GM10847 (cell line): ENCODE measurements around the gene ERN1.

Source experiments
- POLR2A ChIP-seq: IDR thresholded peaks from 2 replicates; pipeline ENCODE4 v1.6.1; 2011; ENCODE audit not compliant: insufficient read length; ENCODE audit errors: extremely low read depth

Gene ERN1

DNA sequence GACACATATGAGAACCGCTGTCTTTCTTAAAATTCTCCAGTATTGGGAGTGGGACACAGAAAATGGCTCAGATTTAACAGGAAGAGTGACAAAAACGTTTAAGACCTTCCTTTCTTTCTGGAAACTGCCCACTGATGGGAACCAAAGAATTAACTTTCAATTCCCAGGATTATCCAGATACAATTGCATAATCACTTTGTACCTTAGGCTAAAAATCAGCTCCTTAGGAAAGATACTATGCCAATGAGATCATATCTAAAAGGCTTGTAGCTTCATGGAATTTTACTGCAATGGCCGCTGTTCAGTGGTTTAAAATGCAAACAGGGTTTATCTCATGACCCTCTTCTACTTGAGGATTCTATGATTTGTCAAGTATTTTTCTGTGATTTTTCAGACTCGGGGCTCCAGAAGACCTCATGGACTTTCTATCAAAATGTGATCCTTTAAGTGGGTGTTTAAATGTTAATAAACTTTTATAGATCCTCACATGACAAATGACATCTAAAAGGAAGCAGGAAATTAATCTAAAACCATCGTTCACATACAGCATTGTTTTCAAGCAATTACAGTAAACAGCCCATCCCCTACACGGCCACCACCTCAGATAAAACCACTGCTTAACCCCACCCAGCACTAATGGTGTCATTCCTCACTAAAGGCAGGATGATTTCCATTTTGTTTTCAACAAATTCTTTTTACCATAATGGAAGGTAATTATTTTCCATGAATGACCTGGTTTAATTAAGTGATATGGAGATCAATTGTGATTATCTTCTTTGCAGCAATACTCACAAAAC lies 31.6 kb upstream of the ERN1 start:
- no peak for TF ChIP-seq POLR2A

DNA sequence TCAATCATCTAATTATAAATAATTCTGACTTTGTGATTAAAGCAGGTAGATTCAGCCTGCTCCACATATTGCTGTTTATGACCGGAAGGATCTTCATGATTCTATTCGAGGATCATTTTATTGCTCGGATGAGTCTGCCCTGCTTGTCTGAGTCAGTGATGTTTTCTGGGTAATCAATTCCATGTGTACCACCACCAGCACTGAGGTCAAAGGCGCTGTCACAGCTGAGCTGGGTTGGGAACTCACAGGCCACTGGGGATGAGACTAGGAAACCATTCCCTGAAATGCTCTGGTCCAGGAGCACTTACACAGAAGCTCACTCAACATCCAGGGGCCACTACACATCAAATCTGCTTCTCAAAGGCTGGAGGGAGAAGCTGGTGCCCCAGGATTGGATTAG lies 30.4 kb upstream of the ERN1 start:
- TF ChIP-seq POLR2A: no peak

DNA sequence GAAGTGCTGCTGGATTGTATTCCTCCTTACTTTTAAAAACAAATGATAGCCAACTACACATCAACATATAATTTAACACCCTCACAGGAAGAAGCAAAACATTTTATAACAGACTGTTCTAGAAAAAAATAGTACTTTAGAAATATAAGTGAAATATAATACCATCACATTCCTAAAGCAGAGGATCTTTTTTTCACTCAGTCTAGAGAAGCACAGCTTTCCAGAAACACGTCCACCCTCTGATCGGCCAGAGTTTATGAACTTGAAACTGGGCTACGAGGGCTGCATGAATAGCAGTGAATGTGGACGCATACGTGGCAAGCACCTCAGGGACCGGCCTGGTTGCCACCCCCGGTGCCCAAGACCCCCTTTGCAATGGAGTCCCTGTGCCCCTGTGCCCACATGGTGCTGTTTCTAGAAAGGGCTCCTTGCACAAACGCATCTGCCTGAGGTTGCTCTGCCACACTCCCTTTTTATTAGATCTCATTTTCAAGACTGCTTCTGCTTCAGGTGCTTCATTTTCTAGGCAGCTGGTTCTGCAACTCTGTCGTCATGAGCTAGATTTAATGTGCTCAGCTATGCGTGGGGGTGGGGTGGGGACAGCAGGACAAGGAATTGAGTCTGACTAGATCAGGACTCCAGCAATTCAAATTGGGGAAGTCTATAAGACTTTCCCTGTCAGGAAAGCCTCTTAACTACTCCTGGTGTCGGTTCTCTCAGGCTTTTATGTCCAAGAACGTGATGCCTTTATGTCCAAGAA lies 29.1 kb upstream of the ERN1 start:
- no peak for TF ChIP-seq POLR2A

DNA sequence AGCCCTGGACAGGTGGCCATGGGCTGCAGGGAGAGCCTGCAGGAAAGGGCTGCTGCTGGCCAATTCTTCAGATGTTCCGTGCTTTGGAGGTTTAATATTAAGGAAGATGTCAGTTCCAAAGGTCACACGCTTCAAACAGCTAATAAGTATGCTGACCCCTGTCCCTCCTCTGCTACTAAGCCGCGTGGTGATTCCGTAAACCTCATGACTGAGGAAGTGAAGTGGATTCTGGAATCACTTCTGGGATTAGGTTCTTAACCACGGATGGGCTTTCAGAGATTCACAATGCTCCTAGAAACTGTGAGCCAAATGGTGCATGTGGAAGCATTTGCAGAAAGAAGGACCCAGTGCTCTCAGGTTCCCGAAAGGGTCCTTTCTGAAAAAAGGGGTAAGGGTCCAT lies 28.5 kb upstream of the ERN1 start:
- no peak for TF ChIP-seq POLR2A

DNA sequence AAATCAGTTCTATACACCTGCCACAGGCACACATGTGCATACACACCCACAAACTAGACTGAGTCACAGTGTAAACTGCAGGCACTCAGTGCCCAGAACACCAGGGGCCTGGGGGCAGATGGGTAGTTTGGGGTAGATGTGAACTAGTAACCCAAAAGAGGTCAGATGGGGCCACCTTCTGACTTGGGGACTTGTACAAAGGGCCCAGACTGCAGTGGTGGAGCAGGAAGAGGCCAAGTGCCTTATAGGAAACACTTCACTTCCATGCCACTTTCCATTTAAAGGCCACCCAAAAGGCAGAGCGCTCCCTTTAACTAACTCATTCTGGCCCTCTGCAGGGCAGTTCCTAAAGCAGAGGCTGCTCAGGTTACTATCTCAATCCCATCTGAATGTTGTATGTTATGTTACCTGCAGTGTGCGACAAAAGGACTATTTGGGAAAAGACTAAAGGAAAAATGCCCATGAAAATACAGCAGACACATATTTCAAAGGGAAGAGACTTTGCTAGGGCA lies 27.8 kb upstream of the ERN1 start:
- no peak for TF ChIP-seq POLR2A

DNA sequence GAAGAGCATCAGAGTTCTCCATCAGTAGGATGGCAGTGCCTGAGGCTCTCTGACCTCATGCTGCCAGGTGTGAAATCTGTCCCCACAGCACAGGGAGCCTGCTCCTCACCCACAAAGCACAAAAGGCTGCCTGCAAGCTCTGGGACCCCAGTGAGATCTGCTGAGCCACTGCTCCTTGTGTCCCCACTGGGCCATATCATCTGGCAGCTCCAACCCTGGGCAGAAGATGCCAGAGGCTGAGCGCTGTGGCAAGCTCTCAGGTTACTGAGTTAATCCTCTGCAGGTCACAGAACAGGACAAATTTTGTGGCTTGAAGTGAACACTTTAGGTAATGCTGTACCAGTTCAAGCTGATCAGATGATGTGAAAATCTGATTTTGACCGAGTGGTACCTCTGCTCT lies 26.7 kb upstream of the ERN1 start:
- TF ChIP-seq POLR2A: no peak

DNA sequence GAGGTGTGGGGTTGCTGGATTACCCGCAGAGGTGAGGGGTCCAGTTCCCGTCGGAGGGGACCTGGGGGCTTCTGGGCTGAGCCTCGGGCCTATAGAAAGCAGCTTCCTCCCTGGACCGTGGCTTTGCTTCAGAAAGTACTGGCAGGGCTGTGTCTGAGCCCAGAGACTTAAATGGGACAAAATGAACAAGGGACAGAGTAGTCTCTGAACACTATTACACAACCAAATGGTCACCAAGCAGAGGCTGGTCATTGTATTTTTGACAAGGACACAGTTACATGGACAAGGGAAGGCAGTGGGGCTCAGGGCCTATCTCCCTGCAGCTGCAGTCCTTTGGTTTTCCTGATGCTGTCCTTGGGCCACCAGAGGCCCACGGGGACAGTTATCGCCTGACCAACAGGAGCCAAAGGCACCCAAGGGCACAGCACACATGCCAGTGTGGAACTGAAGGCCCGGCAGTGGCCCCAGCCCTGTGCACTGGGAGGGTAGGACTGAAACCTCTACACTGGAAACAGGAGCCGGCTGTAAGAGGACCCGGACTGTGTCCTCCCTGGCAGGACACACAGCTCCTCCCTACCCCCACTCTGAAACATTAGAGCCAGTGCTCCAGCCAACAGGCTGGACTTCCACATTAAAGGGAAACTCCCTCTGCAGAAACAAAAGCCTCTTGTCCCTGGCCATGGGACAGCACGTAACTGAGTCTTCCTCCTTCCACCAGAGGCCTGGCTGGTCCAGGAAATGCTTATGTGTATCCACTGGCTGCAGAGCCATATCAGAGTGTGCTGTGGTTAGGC lies 26.0 kb upstream of the ERN1 start:
- no peak for TF ChIP-seq POLR2A

DNA sequence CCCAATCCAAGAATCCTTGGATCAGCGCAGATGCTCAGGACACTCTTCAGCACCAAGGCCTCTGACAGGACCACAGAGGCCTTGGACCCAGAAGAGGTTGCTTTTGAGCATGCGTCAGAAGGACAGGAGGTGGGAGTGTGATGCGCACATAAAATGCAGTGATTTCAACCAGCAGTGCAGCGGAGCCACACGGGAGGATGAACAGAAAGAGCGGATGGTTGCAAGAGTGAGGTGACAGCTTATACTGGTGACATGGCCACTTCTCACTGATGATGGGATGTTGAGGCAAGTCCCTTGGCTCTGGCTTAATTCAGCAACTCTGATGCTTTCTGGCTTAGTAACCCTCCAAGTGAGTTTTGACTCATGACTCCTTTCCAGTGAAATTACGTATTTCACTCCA lies 25.2 kb upstream of the ERN1 start:
- TF ChIP-seq POLR2A: no peak

DNA sequence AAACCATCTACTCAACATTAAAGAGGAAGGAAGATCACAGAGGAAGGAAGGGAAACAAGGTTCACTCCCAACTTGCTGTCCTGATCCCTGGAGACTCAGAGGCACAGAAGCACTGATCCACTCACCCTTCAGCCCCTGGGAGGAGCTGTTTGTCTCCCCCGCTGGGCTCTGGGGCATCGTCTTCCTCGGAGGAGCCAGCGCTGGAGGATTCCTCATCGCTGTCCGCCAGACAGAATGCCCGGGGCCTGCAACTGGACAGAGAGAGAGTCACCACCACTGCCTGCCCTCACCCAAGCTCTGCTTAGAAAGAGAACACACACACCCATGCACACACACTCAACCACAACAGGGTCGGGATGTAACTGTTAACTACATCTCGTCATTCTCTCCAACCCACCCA lies 24.8 kb upstream of the ERN1 start:
- no peak for TF ChIP-seq POLR2A

DNA sequence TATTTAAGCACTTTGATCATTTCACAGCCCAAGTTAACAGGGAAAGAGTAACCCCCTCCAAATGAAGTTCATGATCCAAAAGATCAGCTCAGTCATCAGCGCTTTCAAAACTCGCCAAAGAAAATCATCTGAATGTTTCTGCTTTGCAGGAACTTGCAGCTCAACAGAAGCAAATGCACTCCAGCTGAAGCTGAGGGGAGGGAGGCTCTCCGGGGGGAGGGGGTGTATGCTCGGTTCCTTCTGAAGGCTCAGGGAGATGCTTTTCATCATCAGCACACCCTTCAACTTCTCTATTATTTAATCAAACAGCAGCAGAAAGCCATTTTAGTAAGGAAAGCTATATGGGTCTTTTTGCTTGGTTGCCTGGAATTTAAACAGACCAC lies 24.4 kb upstream of the ERN1 start:
- no peak for TF ChIP-seq POLR2A

DNA sequence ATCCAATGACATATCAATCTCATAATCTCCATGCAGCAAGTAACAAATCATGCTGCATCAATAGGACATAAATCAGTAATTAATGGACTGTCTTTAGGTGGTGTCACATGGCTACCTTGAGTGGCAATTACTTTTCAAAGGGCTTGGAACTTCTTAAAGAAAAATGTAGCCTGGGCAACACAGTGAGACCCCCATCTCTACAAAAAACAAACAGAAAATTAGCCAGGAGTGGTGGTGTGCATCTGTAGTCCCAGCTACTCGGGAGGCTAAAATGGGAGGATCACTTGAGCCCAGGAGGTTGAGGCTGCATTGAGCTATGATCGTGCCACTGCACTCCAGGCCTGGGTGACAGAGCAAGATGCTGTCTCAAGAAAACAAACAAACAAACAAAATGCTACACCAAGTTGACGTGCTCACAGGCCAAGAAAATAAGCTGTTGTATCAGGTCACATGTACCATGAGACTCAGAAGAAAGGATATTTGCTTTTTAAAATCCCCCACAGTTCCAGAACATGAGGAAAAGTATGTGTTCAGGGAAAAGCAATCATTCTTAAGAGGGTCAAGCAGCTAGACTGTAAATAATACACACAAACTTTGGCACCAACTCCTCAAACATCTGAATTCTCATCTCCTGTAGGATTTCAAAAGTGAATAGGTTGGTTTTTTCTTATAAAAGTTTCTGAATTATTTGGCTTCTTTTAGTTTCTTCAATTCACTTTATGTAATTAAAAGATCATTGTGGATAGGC lies 23.8 kb upstream of the ERN1 start:
- no peak for TF ChIP-seq POLR2A

DNA sequence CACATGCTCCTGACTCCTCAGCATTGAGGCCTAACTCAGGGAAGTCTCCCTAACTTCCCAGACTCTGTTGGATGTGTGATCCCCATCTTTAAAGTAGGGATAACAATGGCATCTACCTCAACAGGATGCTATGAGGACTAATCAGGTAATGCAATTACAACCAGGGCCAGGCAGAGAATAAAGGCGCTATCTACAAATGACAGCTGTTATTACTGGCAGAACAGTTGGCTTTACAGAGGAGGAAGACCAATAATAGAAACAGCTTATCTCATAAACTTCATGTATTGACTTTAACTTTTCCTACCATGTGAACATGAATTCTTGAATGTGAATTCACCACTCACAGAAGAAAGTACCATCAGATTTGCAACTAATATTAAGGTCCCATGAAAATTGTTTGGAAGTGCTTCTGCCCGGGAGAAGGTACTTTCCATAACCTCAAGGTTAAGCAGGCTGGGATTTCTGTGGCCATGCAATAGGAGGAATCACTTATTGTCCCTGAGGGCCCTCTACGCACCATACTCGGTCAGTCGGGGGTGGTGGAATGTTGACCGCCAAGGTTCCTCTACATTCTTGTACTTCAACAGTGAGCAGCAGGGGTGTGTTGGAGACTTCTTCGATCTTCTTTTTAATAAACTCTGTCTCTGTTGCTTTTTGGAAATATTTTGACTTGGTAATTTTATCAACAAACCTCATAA lies 22.6 kb upstream of the ERN1 start:
- no peak for TF ChIP-seq POLR2A

DNA sequence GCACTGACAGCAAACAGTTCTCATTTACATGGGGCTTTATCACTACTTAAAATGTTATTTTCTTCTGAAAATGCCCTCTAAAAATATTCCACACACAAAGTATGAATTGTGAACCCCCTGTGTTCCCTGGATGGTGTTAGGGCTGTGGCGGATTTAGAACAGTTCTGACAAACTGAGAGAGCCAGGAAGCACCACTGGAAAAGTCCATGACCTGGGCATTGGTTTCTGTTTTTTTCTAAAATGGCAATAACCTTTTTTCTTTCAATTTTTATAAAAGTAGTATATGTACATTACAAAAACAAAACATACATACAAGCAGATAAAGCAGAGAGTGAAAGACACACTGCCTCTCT lies 21.0 kb upstream of the ERN1 start:
- TF ChIP-seq POLR2A: no peak

DNA sequence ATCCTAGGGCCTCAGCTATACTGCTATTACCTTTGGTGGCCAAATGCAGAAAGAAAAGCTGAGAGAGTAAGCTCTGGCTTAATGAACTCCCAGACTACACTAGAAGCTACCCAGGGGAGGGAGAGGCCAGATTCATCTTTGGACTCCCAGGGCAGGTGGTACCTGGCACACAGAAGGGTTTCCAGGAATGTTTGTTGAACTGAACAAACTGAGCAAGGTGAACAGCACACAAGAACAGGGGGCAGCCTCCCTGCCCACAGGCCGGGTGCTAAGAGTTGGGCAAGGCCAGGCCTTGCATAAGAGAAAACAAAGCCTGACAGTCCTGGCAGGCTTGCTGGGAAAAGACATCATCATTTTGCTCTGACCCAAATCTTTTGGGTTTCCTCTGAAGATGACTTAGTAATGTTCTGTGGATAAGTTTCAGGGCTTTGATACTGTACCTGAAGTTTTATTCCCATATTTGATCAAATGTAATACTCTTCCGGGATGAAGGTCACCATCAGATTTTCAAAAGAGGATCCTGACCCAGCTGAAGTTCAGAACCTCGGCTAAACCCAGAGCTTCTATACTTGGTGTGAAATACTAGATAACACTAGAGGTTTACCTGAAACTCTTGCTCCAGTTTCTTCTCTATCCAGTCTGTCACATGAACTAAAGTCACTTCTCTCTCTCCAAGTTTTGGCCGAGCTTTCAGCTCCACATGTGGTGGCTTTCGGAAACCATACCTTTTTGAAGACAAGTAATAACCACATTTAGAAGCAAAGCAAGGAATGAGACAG lies 20.5 kb upstream of the ERN1 start:
- TF ChIP-seq POLR2A: no peak
